ENCODE measurements around the gene PRSS50.

Gene PRSS50

DNA sequence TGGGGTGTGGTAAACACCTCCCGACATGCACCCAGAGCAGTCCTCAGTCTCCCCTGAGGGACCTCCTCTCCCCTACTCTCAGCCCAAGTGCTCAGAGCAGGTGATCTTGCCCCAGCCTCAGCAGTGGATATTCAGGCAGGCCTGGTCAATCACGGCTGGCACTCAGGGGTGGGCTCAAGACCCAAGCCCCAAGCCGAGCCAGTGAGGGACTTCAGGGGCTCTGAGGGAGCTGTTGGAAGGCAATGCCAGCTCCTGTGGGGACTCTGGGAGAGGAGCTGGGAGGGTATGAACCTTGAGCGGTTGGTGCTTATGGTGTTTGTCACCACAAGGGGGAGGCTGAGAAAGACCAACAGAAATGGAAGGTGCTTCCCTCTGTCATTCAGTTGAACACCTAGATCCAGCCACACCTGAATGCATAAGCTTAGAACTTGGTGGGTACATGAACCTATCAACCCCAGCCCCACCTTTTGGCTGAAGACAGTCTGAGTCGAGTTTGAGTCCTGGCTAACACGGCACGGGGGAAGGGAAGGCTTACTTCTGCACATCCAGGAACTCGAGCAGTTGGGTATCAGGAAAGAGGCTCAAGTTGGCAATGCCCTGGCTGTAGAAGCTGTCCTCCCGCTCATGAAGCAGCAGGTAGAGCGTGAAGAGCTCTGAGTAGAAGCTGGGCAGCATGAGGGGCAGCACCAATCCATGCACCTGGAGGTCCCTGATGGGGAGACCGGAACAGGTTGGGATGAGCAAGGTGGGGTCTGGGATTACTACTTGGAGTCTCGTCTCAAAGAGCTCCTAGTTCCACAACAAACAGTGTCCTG lies 43.4 kb downstream of the PRSS50 start:
- Histone ChIP-seq H3K36me3 (ENCODE audit: control insufficient read depth, low read length) (no peaks in the 10 kb centered on the region), H3K4me2 (ENCODE audit: low read length) (no peak overlapping the region), H3K4me1 (ENCODE audit: control insufficient read depth, low read length) (no peaks in the 10 kb centered on the region), H3K27ac (ENCODE audit: low read depth, low read length) (no peak overlapping the region), H3K79me2 (ENCODE audit: control insufficient read depth, low read length) (no peaks in the 10 kb centered on the region), H3K9me3 (ENCODE audit: control insufficient read depth, insufficient read depth, low read length) (no peaks in the 10 kb centered on the region), H3K4me3 (ENCODE audit: low read length) (no peak overlapping the region), H3K27me3 (ENCODE audit: control insufficient read depth, low read length) (peaks cover 11% of the 10 kb centered on the region), H3F3A (ENCODE audit: control insufficient read depth, insufficient read depth) (no peaks in the 10 kb centered on the region), H3K9me2 (replicated peaks; ENCODE audit: control insufficient read depth, low read length) (no peaks in the 10 kb centered on the region), H4K20me1 (ENCODE audit: control insufficient read depth, insufficient read depth, low read depth, low read length) (no peaks in the 10 kb centered on the region)
- TF ChIP-seq, protein P1, sequence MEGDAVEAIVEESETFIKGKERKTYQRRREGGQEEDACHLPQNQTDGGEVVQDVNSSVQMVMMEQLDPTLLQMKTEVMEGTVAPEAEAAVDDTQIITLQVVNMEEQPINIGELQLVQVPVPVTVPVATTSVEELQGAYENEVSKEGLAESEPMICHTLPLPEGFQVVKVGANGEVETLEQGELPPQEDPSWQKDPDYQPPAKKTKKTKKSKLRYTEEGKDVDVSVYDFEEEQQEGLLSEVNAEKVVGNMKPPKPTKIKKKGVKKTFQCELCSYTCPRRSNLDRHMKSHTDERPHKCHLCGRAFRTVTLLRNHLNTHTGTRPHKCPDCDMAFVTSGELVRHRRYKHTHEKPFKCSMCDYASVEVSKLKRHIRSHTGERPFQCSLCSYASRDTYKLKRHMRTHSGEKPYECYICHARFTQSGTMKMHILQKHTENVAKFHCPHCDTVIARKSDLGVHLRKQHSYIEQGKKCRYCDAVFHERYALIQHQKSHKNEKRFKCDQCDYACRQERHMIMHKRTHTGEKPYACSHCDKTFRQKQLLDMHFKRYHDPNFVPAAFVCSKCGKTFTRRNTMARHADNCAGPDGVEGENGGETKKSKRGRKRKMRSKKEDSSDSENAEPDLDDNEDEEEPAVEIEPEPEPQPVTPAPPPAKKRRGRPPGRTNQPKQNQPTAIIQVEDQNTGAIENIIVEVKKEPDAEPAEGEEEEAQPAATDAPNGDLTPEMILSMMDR (IDR thresholded peaks at IDR 0.05; ENCODE audit: low read depth, low read length, poor library complexity, severe bottlenecking), result peak; percentile 43
- no peak for TF ChIP-seq EZH2phosphoT487 (IDR thresholded peaks at IDR 0.05; ENCODE audit: borderline replicate concordance, low read length)

DNA sequence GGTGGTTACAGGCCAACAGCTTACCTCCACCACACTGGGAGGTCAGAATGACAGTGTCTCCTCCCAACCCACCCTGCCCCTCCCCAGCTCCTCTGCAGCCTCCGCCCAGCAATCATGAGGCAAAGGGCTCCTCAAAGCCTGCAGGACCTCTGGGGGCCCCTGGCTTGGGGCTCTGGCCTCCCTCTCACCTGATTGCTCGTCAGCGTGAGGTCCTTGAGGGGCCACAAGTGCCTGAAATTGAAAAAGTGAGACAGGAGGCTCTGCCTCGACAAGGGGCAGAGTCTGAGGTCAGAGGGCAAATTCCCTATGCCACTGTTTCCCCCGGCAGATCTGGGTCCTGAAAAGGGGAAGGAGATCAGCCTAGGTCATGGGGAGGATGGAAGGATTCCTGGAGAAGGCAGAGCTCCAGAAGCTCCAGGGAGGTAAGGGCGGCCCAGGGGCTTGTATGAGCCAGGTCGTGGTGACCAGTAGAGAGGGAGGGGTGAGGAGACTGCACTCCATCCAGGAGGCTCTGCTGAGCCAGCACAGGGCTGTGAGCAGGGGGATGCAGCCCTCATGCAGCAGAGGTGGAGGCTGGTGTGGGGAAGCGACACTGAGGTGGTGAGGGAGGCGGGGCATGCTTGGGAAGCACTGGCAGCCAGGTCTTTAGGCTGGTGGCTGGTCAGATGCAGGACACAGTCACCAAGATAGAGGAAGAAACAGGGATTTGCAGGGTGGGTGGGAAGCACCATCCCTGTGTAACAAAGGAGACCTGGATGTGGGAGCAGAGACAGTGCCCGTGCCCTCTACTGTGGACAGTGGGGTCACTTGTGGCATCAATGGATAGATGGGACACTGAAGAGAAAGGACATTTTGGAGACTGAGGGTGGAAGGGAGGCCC lies 44.3 kb downstream of the PRSS50 start:
- Histone ChIP-seq H3K27me3 (ENCODE audit: control insufficient read depth, low read length) (peaks cover 7% of the 10 kb centered on the region), H3K79me2 (ENCODE audit: control insufficient read depth, low read length) (no peaks in the 10 kb centered on the region), H3K36me3 (ENCODE audit: control insufficient read depth, low read length) (no peaks in the 10 kb centered on the region), H3K4me1 (ENCODE audit: control insufficient read depth, low read length) (no peaks in the 10 kb centered on the region), H3K9me3 (ENCODE audit: control insufficient read depth, insufficient read depth, low read length) (no peaks in the 10 kb centered on the region), H3K4me2 (ENCODE audit: low read length) (no peak overlapping the region), H4K20me1 (ENCODE audit: control insufficient read depth, insufficient read depth, low read depth, low read length) (no peaks in the 10 kb centered on the region), H3K4me3 (ENCODE audit: low read length) (no peak overlapping the region), H3F3A (ENCODE audit: control insufficient read depth, insufficient read depth) (no peaks in the 10 kb centered on the region), H3K9me2 (replicated peaks; ENCODE audit: control insufficient read depth, low read length) (no peaks in the 10 kb centered on the region), H3K27ac (ENCODE audit: low read depth, low read length) (no peak overlapping the region)
- no peak for TF ChIP-seq EZH2phosphoT487 (IDR thresholded peaks at IDR 0.05; ENCODE audit: borderline replicate concordance, low read length)
- TF ChIP-seq, protein P1 (IDR thresholded peaks at IDR 0.05; ENCODE audit: low read depth, low read length, poor library complexity, severe bottlenecking), result no peak

- no peaks in the 10 kb centered on the region for H4K20me1 ChIP-seq (ENCODE audit: control insufficient read depth, insufficient read depth, low read depth, low read length)
- no peaks in the 10 kb centered on the region for H3K4me1 ChIP-seq (ENCODE audit: control insufficient read depth, low read length)
- TF ChIP-seq EZH2phosphoT487 (IDR thresholded peaks at IDR 0.05; ENCODE audit: borderline replicate concordance, low read length), result no peak
- TF ChIP-seq, protein P1 (IDR thresholded peaks at IDR 0.05; ENCODE audit: low read depth, low read length, poor library complexity, severe bottlenecking), result no peak
- H3K27ac ChIP-seq (ENCODE audit: low read depth, low read length), result no peak overlapping the region
- no peaks in the 10 kb centered on the region for H3K36me3 ChIP-seq (ENCODE audit: control insufficient read depth, low read length)
- no peaks in the 10 kb centered on the region for H3F3A ChIP-seq (ENCODE audit: control insufficient read depth, insufficient read depth)
- H3K4me2 ChIP-seq (ENCODE audit: low read length), result no peak overlapping the region
- no peaks in the 10 kb centered on the region for H3K9me2 ChIP-seq (replicated peaks; ENCODE audit: control insufficient read depth, low read length)
- no peak overlapping the region for H3K4me3 ChIP-seq (ENCODE audit: low read length)
- H3K9me3 ChIP-seq (ENCODE audit: control insufficient read depth, insufficient read depth, low read length), result no peaks in the 10 kb centered on the region
- H3K27me3 ChIP-seq (ENCODE audit: control insufficient read depth, low read length), result peaks cover 4% of the 10 kb centered on the region; the same call in 1 of the 2 replicates
- no peaks in the 10 kb centered on the region for H3K79me2 ChIP-seq (ENCODE audit: control insufficient read depth, low read length)
Measured at GRCh38 chr3:46672349-46672695, 45.3 kb downstream of the PRSS50 start.
